ENCODE results near the gene MEGF6. TPM values are rescaled to one million over a fixed set of nuclear protein-coding genes. Genes with fewer than 3 reads are reported as not detected.

Gene MEGF6
- total and polyA plus RNA-seq, 2 donors, result 14.5 to 23.5 TPM

DNA sequence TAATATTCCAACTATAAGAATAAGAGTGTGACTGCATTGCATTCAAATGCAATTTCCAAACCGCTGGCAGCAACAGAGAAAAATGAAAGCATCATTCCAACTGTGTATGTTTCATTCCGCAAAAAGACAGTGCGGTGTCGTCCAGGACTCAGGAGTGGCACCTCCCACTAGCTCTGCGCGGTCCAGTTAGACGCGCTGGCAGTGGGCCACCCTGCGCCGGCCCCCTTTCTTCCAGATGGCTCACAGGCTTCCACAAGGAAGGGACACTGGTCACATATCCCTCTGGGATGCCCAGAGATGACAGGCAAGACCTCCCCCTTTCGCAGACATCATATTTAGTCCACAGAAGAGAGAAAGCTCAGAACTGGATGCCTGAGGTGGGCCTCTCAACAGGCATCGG is 26.7 kb upstream of the MEGF6 start:
- 91% methylated on average over 12 of the region's 12 CpGs for WGBS
- Histone ChIP-seq H3K27ac (ENCODE audit: low read depth) (no peak overlapping the region), H3K36me3 (ENCODE audit: insufficient read depth) (no peaks in the 10 kb centered on the region), H3K4me3 (ENCODE audit: low read depth, low read length) (no peak overlapping the region), H3K4me1 (ENCODE audit: insufficient read depth) (no peaks in the 10 kb centered on the region)
- no peak for DNase-seq (ENCODE audit: extremely low spot score)

DNA sequence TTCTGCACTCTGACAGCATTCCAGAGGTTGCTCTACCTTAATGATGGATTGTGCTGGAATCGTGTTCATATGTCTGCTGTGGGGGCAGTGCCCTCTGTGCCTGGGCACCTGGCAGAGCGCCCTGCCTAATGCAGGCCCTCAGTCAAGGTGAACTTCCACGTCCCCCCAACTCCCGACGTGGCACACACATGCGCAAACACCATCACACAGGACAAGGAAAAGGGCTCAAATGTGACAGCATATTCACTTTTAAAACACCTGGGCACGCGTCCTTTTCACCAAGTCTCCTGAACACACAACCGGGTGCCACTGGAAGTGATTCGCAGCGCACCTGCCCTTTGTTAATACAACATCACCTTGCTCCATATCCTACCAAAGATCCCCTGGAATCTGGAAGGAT is 25.2 kb upstream of the MEGF6 start:
- WGBS, result 96% methylated on average over 11 of the region's 11 CpGs
- Histone ChIP-seq H3K4me1 (ENCODE audit: insufficient read depth) (no peaks in the 10 kb centered on the region), H3K4me3 (ENCODE audit: low read depth, low read length) (no peak overlapping the region), H3K36me3 (ENCODE audit: insufficient read depth) (no peaks in the 10 kb centered on the region), H3K27ac (ENCODE audit: low read depth) (no peak overlapping the region)
- no peak for DNase-seq (ENCODE audit: extremely low spot score)

DNA sequence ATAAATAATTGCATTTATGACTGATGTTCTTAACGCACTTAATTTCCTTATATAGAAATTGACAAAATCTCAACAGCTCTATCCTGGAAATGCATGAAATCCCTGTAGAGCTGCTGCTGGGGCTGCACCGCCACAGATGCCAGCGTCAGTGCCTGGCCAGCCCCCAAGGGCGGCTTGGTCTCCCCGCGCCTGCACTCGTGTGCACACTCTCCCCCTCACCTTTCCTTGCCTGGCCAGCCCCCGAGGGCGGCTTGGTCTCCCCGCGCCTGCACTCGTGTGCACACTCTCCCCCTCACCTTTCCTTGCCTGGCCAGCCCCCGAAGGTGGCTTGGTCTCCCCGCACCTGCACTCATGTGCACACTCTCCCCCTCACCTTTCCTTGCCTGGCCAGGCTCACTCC is 24.8 kb upstream of the MEGF6 start:
- Histone ChIP-seq H3K4me3 (ENCODE audit: low read depth, low read length) (no peak overlapping the region), H3K27ac (ENCODE audit: low read depth) (no peak overlapping the region), H3K4me1 (ENCODE audit: insufficient read depth) (no peaks in the 10 kb centered on the region), H3K36me3 (ENCODE audit: insufficient read depth) (no peaks in the 10 kb centered on the region)
- WGBS, result 95% methylated on average over 14 of the region's 14 CpGs
- no peak for DNase-seq (ENCODE audit: extremely low spot score)

DNA sequence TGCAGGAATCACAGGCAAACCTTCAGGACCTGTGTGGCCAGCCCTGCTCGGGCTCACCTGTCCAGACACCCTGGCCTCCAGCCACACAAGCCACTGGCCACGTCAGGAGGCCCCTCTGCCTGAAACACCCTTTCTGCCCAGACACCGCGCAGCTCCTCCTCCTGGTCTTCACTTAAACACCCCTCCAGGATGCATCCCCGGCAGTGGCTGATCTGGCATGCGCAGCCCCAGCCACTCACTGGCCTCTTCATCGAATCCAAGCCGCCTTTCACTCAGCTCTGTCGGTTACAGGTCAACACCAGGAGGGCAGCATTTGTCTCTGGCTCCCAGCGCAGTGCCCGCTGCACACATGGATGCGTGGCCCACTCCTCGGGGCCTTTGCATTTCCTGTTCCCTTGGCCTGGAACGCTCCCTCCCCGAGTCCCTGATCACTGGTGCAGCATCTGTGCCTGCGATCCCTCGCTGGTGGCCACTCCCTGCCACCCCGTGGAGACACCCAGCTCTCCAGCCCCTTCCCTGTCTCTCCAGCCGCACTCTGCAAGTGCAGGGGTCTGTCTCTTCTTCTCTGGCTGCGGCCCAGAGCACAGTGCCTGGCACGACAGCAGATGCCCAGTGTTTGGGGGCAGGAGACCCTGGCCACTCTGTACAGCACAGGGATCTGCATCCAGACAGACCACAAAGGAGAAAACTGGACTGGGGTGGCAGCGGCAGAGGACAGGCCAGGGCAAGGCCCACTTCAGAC is 22.9 kb upstream of the MEGF6 start:
- WGBS, result 96% methylated on average over 22 of the region's 22 CpGs
- no peak for DNase-seq (ENCODE audit: extremely low spot score)
- no peak overlapping the region for H3K27ac ChIP-seq (ENCODE audit: low read depth)
- H3K4me3 ChIP-seq (ENCODE audit: low read depth, low read length), result no peak overlapping the region
- no peaks in the 10 kb centered on the region for H3K4me1 ChIP-seq (ENCODE audit: insufficient read depth)
- H3K36me3 ChIP-seq (ENCODE audit: insufficient read depth), result no peaks in the 10 kb centered on the region

DNA sequence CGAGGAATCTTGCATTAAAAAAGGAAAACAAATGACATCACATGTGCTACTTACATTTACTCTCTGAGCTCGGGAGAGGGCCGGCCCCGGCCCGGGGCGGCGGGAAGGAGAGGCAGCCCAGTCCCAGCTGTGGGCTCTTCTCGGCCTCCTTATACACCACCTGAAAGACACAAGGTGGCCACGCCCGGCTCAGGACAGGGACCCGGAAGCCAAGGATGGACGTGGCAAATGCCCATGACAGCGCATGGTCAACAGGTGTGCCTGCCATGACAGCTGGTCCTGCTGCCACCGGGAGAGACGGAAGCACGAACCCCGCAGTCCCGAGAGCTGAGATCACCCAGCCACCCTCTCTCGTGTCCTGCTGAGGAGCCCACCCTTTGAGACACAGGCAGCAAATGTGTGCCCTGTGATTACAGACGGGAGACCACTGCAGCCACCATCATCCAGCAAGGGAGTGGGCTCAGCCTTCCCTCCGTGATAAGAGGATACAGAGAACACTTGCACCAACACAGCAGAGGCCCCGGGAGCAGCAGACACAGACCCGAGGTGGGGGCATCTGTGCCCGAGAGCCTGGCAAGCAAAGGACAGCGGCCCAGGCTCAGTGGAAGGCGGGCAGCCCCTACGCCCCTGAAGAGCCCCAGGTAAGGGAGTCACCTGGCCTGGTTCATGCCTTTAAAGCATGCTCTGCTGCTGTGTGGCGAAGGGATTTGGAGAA is 22.2 kb upstream of the MEGF6 start:
- DNase-seq (ENCODE audit: extremely low spot score), result no peak

DNA sequence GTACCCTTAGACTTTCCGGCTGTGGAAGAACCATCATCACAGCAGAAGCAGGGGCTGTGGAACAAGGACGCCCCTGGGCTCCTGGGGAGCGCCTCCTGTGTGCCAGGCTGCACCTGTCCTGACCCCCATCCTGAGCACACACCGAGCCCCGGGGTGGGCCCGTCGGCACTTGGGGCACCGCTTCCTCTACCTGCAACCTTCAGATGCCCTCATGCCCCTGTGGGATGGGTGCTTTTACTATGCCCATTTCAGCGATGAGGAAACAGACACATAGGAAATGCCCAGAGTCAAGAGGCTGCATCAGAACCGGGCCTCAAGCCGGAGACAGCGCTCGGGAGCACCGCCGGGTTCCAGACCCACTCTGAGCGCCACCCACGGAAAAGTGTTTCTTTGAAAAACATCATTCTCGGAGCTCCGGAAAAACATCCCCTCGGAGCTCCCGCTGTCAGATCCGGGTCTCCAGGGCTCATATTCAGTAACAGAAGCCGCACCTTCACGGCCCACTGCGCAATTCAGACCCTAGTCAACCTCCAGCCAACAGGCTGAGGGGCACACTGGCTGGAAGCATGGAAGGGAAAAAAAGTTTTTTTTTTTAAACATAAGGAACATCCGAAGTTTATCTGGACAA is 21.5 kb upstream of the MEGF6 start:
- no peak for DNase-seq (ENCODE audit: extremely low spot score)
- Histone ChIP-seq H3K36me3 (ENCODE audit: insufficient read depth) (peaks cover 2% of the 10 kb centered on the region), H3K27ac (ENCODE audit: low read depth) (no peak overlapping the region), H3K4me1 (ENCODE audit: insufficient read depth) (no peaks in the 10 kb centered on the region), H3K4me3 (ENCODE audit: low read depth, low read length) (no peak overlapping the region)
- WGBS, result 93% methylated on average over 26 of the region's 26 CpGs

More for the DNA sequence above, 22.2 kb upstream of the MEGF6 start:
- no peak overlapping the region for H3K4me3 ChIP-seq (ENCODE audit: low read depth, low read length)
- H3K36me3 ChIP-seq (ENCODE audit: insufficient read depth), result no peaks in the 10 kb centered on the region
- WGBS, result 91% methylated on average over 28 of the region's 28 CpGs
- H3K27ac ChIP-seq (ENCODE audit: low read depth), result no peak overlapping the region
- H3K4me1 ChIP-seq (ENCODE audit: insufficient read depth), result no peaks in the 10 kb centered on the region

DNA sequence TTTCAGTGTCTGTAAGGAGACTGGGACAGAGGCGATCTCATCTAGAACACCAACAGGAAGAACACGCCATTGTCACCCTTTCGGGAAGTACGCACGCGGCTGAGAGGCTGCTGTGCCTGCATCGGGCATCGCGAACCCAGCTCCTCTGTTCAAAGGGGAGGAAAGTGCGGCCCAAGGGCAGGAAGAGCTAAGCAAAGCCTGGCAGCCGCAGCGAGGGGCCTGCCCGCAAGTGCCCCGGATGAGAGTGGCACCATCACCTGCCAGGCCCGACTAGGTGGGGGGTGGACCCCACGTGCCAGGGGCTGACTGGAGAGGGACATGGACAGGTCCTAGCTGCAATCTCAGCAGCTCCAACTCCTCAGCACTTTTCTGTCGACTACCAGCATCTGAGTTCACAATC is 21.0 kb upstream of the MEGF6 start:
- DNase-seq (ENCODE audit: extremely low spot score), result no peak
- H3K4me3 ChIP-seq (ENCODE audit: low read depth, low read length), result no peak overlapping the region
- H3K36me3 ChIP-seq (ENCODE audit: insufficient read depth), result peaks cover 2% of the 10 kb centered on the region
- H3K4me1 ChIP-seq (ENCODE audit: insufficient read depth), result no peaks in the 10 kb centered on the region
- no peak overlapping the region for H3K27ac ChIP-seq (ENCODE audit: low read depth)
- 95% methylated on average over 17 of the region's 17 CpGs for WGBS

DNA sequence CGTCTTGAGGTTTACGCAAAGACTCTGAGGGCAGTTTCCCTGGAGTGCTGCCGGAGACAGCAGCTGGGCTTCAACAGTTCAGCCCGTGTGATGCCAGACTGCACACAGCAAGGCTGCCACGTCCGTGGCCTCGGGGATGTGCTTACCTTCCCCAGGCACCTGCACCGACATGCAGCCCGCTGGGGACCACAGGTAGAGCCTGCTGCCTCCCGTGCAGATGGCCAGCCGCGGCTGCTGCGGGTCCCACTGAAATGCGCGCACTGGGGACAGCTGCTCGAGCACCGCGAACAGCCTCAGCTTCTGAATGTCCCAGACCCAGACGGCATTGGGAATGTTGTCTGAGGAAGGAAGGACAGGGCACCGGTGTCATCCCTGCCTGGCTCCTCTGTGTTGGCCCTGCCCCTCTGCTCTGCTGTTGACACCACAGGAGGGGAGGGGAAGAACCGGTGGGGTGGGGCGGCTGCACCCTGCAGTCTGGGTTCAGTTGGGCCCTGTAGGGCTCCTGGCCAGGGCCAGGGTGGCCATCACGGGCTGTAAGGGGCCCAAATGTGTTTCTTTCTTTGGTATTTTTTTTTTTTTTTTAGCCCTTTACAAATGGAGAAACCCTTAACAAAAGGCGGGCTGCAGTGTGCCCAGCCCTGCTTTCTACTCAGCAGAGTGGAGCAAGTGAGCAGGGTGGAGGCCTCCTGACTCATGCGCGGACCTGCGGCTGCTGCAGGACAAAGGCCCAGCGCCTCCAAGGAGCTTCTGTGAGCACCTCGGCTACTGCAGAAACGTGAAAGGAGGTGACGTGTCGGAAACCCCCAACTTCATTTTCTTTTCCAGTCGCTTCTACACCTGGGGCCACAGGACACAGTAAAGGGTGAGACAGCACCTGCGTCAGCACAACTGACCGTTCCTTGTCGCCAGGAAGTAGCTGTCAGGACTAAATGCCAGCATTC is 20.3 kb upstream of the MEGF6 start:
- DNase-seq (ENCODE audit: extremely low spot score), result no peak
- Histone ChIP-seq H3K4me1 (ENCODE audit: insufficient read depth) (no peaks in the 10 kb centered on the region), H3K36me3 (ENCODE audit: insufficient read depth) (peaks cover 2% of the 10 kb centered on the region), H3K4me3 (ENCODE audit: low read depth, low read length) (no peak overlapping the region), H3K27ac (ENCODE audit: low read depth) (no peak overlapping the region)
- WGBS, result 88% methylated on average over 36 of the region's 36 CpGs

DNA sequence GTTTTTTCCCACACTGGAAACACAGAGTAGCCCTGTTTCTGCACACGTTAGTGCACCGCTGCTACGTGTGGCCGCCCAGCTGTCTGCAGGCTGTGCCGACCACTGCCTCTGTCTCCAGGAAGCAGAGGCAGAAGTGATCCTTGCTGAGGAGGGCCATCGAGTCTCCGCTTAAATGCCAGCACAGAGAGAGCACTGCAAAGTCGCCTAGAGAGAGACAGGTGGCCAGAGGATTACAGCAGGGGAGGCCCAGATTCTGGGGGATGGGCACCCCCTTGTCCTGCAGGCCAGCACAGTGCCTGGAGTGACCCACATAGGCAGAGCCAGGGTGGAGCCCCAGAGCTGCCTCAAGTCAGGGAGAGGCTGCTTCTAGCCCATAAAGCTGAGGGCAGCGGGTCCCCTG is 19.6 kb upstream of the MEGF6 start:
- no peaks in the 10 kb centered on the region for H3K4me1 ChIP-seq (ENCODE audit: insufficient read depth)
- DNase-seq (ENCODE audit: extremely low spot score), result no peak
- no peak overlapping the region for H3K27ac ChIP-seq (ENCODE audit: low read depth)
- 83% methylated on average over 9 of the region's 9 CpGs for WGBS
- no peak overlapping the region for H3K4me3 ChIP-seq (ENCODE audit: low read depth, low read length)
- H3K36me3 ChIP-seq (ENCODE audit: insufficient read depth), result peaks cover 2% of the 10 kb centered on the region

DNA sequence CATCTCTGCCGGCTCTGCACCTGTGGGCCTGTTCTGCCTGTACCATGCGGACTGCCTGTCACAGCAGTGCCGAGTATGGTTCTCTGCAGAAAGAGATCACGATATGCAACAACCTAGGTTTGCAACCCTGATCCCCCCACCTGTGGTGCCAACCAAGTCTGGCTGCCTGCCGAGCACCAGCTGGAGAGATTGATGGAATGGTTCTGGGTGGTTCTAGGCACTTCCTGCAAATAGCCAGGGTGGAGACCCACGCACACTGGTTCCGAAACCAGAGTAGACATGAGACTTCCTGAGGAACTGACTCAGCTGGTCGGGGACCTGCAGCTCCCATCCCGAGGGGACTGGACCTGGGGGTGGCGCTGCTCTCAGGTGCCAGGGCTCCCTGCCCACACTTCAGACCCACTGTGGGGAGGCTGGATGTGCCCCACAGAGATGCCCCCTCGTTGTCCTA is 18.9 kb upstream of the MEGF6 start:
- Histone ChIP-seq H3K27ac (ENCODE audit: low read depth) (no peak overlapping the region), H3K36me3 (ENCODE audit: insufficient read depth) (peaks cover 2% of the 10 kb centered on the region), H3K4me3 (ENCODE audit: low read depth, low read length) (no peak overlapping the region), H3K4me1 (ENCODE audit: insufficient read depth) (no peaks in the 10 kb centered on the region)
- WGBS, result 76% methylated on average over 11 of the region's 11 CpGs
- DNase-seq (ENCODE audit: extremely low spot score), result no peak

DNA sequence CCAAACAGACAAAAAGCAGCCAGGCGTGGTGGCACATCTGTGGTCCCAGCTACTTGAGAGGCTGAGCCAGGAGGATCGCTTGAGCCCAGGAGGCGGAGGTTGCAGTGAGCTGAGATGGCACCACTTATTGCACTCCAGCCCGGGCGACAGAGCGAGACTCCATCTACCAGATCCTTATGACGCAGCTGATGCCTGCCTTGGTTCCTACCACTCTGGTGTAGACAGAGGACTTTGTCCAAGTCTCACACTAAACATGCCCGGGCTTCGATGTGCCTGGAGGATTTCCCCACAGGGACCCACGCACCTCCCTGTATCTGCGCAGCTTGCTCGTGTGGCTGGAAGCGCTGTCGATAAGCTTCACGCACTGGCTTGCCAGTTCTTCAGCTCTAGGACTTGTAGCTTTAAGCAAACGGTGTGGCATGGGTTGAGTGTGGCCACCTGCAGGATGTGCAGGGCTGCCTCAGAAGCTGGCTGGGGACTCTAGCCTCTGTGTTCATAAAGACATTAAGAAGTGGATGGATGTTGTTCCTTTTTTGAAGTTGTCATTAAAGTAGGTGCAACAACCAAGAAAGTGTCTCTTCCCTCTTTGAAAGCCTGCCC is 18.4 kb upstream of the MEGF6 start:
- H3K36me3 ChIP-seq (ENCODE audit: insufficient read depth), result peaks cover 2% of the 10 kb centered on the region
- DNase-seq (ENCODE audit: extremely low spot score), result no peak

DNA sequence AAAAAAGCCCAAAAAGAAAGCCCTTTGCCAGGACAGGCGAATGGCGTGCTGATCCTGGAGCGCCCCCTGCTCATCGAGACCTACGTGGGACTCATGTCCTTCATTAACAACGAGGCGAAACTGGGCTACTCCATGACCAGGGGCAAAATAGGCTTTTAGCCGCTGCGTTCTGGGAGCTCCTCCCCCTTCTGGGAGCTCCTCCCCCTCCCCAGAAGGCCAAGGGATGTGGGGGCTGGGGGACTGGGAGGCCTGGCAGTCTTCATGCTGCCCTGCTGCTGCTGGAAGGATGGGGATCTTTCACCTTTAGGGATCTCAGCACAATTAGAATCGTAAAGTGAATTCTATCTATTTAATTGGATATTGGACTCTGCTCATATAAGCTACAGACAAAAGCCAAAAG is 17.1 kb upstream of the MEGF6 start:
- Histone ChIP-seq H3K27ac (ENCODE audit: low read depth) (no peak overlapping the region), H3K36me3 (ENCODE audit: insufficient read depth) (peaks cover 2% of the 10 kb centered on the region), H3K4me3 (ENCODE audit: low read depth, low read length) (no peak overlapping the region), H3K4me1 (ENCODE audit: insufficient read depth) (no peaks in the 10 kb centered on the region)
- no peak for DNase-seq (ENCODE audit: extremely low spot score)
- WGBS, result 81% methylated on average over 10 of the region's 10 CpGs

More for the DNA sequence above, 18.4 kb upstream of the MEGF6 start:
- 91% methylated on average over 16 of the region's 16 CpGs for WGBS
- Histone ChIP-seq H3K27ac (ENCODE audit: low read depth) (no peak overlapping the region), H3K4me3 (ENCODE audit: low read depth, low read length) (no peak overlapping the region), H3K4me1 (ENCODE audit: insufficient read depth) (no peaks in the 10 kb centered on the region)
